GM19240 (cell line): ENCODE measurements around the gene DOCK1.
"Not testable (repeated sequence)": the region's sequence is repeated elsewhere in the genome, so short reads cannot be mapped to it uniquely, and the experiment has no call there.

Experiments used
- DNase-seq: peaks from one replicate; pipeline ENCODE4 v3.0.0; 2011; ENCODE audit warnings: low spot score; ENCODE audit not compliant: insufficient read length

The DOCK1 gene

DNA sequence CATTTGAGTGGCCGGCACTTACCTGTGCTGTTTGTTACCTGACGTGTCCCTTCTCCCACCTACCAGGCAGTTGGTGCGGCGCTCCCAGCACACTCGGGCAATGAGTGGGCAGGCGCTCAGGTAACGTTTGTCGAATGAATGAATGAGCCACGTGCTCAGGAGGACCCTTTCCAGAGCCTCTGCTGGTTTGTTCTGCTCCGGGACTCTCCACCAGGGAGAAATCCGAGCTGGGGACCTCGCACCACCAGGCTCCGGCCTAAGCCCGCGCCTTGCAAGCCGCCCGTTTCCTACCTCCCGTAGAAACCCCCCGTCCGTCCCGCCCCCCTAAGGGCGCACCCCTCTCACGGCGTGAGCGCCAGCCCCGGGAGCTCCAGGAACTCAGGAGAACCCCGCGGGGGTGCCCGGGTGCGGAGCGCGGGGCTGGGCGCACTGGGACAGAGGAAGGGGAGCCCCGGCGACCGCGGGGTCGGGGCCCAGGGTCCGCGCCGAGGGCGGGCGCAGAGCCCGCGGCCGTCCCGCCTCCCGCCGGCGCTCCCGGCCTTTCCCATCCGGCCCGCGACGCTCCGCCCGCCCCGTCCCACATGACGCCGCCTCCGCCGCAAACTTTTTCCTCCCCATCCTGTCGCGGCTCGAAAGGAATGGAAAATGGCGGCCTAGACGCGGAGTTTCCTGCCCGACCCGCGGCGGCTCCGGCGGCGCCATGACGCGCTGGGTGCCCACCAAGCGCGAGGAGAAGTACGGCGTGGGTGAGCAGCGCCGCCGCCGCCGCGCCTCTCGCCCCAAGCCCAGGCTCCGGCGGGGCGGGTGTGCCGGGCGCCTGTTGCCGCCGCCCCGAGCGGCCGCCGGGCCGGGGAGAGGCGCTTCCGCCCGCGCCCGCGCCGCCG is at the start of gene DOCK1:
Gene DOCK1 (plus strand): TSS at position 611 of the 884 bp plus-strand sequence. CDS start 90 bp downstream, at position 701.
- no peak for DNase-seq

DNA sequence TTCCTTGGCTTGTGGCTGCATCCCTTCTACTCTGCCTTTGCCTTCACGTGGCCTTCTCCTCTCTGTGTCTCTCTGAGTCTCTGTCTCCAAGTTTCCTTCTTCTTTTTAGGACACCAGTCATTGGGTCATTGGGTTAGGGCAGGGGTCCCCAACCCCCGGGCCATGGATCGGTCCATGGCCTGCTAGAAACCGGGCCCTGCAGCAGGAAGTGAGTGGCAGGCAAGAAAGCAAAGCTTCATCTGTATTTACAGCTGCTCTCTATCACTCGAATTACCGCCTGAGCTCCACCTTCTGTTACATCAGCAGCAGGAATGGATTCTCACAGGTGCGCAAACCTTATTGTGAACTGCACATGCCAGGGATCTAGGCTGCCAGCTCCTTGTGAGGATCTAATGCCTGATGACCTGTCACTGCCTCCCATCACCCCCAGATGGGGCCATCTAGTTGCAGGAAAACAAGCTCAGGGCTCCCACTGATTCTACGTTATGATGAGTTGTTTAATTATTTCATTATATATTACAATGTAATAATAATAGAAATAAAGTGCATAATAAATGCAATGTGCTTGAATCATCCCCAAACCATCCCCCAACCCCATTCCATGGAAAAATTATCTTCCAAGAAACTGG is 47.9 kb upstream of the DOCK1 start:
- no peak for DNase-seq

DNA sequence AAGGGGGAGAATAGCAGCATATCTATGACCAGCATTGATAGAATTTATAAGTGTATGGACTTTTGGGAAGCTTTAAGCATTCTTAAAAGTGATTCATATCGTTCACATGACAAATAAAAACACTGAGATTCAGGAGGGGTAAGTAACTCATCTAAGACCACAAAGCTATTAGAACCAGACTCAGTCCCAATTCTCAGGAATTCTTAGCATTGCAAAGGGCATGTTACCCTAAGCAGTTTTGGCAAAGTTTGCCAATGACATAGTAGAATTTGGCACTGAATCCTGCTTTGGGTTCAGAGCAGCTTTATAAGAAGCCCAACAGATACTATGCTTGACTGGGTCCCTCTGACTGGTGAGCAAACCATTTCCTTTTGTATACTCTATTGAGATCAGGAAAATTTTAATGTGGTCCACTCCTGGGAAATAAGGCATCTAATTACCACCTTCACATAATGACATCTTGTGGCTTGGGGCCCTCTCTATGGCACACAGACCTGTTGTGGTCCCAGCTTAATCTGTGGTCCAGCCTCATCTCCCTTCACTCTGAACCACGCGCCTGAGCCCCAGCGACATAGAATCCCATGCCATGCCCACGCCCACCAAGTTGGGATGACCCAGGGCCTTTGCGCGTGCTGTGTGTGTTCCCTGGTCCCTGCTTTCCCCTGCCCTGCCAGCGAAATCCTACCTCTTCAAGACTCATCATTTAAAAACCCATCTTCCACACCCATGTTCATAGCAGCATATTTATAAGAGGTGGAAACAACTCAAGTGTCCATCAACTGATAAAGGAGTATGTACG is 37.5 kb upstream of the DOCK1 start:
- DNase-seq, result no peak

DNA sequence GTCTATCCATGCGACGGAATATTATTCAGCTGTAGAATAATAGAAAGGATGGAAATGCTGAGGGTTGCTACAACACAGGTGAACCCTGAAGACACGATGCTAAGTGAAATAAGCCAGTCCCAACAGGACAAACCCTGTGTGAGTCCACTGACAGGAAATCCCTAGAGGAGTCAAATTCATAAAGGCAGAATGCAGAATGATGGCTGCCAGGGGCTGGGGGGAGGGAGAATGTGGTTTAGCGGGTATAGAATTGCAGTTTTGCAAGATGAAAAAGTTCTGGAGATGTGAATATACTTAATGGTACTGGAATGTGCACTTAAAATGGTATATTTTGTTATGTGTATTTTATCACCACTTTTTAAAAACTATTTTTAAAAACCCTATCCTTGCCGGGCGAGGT is 36.9 kb upstream of the DOCK1 start:
- no peak for DNase-seq

DNA sequence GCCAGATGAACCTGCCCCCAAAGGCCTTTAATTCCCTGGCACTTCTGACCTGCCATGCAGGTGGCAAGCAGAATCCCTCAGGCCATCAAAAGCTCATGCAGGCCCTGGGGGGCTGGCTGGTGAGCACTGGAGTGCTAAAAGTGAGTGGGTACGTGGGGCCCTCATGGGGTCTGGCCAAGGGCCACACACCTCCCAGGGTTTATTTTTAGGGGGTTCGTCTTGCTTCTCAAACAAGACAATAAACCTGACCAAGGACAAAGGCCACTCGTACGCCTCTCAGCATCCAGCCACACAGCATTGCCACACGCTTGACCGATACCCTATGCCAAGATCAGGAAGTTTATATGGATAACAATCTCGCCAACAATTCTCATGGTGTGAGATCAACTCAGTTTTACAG is 33.1 kb upstream of the DOCK1 start:
- DNase-seq, result no peak

DNA sequence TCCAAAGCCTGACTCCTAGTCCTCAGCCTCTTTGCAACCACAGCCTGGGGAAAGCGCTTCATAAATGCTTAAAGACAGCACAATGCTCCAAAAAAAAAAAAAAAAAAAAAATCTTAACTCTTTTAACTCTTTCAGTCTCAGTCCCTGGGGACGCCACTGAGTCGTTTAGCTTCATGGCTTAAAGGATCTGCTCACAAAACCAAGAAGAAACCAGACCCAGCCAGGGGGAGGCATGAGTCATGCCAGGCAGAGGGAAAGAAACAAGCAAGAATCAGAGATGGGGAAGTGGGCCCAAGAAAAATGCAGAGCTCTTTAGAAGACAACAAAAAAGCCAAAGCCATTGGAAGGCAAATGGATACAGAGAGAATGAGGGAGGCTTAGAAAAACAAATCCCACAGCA is 32.5 kb upstream of the DOCK1 start:
- DNase-seq, result no peak

DNA sequence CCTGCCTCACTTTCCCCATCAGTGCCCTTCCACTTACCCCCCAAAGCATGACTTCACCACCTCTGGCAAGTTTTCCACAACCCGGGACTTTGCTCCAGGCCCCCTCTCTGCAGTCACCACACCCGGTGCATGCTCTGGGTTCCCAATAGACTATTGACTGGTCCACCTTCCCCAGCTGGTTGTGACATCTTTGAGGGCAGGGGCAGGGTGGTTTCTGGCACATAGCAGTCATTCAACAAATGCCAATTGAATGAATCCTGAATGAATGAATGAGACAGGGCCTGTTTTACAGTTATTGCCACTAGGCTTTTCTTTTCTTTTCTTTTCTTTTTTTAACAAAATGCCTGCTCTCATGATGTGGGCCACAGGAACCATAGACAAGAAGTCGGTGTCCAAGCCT is 28.8 kb upstream of the DOCK1 start:
- DNase-seq, result no peak

DNA sequence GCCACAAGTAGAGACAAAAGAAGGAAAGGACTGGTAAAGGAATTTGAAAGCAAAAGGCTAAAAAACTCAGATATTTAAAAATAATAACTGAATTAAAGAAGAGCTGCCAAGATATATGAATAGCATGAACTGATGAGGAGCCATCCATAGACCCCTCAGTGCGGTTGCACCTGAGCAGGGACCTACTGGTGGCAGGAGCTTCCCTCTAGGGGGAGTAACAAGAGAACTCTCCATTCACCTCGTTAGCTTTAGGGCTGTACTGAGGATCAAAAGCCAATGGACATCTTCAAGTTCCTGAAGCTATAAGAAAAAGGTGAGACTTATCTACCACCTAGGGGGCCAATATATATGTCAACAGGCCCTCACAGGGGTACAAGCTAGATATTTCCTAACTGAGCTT is 27.8 kb upstream of the DOCK1 start:
- DNase-seq, result no peak

DNA sequence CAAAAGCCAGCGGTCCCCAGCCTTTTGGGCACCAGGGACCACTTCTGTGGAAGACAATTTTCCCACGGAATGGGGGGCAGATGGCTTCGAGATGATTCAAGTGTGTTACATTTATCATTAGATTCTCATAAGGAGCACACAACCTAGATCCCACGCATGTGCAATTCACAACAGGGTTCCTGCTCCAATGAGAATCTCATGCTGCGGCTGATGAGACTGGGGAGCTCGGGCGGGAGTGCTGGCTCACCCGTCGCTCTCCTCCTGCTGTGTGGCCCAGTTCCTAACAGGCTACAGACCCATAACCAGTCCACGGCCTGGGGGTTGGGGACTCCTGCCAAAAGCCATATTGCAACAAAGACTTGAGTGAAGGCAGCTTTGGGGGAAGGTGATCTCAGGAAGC is 26.6 kb upstream of the DOCK1 start:
- no peak for DNase-seq

DNA sequence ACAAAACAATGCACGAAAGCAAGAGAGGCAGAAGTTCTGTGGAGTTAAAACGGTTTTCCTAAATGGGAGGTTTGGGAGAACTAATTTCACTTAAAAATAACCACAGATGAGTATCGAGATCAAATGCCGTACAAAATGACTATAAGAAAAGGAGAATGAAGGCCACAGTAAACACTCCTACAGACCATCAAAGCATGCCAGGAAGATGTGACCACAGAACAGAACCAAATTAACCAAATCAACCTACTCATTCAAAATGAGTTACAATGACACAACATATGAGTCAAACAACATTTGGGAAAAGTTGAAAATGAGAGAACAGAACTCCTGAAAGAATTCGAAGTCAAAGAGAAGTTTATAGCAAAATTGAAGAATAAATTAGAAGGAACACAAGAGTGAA is 24.3 kb upstream of the DOCK1 start:
- no peak for DNase-seq

DNA sequence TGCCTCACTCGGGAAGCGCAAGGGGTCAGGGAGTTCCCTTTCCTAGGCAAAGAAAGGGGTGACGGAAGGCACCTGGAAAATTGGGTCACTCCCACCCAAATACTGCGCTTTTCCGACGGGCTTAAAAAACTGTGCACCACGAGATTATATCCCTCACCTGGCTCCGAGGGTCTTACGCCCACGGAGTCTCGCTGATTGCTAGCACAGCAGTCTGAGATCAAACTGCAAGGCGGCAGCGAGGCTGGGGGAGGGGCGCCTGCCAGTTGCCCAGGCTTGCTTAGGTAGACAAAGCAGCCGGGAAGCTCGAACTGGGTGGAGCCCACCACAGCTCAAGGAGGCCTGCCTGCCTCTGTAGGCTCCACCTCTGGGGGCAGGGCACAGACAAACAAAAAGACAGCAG is 23.2 kb upstream of the DOCK1 start:
- DNase-seq, result not testable (repeated sequence)

DNA sequence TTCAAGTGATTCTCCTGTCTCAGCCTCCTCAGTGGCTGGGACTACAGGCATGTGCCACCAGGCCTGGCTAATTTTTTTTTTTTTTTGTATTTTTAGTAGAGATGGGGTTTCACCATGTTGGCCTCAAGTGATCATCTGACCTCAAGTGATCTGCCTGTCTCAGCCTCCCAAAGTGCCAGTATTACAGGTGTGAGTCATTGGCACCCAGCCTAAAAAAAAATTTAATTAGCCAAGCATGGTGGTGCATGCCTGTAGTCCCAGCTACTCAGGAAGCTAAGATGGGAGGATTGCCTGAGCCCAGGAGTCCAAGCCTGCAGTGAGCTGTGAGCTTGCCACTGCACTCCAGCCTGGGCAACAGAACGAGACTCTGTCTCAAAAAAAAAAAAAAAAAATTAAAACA is 16.8 kb upstream of the DOCK1 start:
- not testable (repeated sequence) for DNase-seq

DNA sequence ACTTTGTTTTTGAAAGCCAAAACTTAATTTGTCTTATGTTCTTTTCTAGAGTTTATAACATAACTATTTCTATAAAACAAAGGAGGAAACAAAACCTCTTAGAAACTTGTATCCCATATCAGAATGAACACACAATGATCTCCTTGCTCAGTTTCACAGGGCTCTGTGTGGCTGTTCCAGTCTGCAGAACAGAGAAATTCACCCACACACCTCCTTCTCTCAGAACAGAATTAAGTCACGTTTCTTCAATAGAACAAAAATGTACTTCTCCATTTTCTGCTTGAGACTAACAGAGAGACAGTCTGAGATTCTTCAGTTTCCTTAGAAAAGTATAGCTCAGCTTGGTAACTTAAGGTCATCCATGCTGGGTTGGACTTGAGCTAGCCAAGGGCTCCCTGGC is 15.8 kb upstream of the DOCK1 start:
- DNase-seq, result no peak

DNA sequence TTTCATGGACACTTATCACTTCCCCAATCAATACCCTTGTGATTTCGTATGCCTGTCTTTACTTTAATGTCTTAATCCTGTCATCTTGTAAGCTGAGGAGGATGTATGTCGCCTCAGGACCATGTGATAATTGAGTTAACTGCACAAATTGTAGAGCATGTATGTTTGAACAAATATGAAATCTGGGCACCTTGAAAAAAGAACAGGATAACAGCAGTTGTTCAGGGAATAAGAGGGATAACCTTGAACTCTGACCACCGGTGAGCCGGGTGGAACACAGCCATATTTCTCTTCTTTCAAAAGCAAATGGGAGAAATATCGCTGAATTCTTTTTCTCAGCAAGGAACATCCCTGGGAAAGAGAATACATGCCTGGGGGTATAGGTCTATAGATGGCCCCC is 14.4 kb upstream of the DOCK1 start:
- DNase-seq, result not testable (repeated sequence)

DNA sequence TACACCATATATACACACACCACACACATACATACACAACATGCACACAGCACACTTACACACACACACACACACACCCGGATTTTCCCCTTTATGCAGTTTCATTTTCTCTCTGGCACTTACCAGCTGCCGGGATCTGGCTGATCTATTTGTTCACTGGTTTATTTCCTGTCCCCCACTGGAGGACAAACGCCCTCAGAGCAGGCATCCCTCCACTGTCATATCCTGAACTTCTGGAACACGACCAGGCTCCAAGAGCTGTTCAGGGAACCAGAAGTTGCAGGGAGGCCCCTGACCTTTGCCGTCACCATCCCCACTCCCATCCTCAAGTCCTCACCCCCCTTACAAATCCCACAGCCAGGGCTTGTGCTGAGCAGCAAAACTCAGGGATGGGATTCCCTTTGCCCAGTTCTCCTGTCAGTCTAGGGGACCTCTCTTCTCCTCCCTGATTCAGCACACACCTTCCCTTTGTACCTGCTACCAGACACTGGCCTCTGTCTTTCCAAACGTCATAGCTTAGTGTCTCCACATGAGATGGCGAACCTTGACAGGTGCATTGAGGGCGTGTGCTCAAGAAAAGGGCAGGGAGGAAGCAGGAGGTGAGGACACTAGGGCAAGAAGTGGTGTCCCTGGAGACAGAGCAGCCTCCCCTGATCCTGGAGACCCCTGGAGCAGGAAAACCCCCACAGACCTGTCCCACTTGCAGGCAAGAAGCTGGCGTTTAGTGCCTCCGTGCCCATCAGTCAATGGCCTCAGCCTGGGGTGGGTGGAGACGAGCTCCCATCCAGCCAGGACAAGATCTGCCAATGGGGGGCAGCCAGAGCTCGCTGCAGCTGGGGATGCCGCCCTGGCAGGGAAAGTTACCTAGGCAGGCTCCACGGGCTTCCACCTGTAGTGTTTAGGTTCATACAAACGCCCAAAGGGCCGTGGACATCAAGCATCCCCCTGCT is 12.7 kb upstream of the DOCK1 start:
- DNase-seq, result no peak

DNA sequence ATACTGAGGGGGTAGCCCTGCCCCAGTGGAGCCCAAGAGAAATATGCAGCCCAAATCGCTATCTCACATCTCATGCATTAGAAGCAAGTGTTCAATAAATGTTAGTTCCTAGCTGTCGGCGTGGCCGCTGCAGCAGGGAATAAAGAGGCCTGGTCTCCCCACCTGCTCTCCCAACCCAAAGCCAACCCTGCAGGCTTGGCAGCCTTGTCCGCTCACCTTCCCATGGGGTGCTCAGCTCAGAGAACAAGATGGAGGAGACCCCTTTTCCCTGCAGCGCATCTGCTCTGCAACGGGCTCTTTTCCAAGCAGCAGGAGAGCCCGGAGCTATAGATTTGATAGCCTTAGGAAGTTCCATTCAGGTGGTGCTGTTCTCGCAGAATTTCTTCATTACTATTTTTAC is 12.0 kb upstream of the DOCK1 start:
- no peak for DNase-seq

DNA sequence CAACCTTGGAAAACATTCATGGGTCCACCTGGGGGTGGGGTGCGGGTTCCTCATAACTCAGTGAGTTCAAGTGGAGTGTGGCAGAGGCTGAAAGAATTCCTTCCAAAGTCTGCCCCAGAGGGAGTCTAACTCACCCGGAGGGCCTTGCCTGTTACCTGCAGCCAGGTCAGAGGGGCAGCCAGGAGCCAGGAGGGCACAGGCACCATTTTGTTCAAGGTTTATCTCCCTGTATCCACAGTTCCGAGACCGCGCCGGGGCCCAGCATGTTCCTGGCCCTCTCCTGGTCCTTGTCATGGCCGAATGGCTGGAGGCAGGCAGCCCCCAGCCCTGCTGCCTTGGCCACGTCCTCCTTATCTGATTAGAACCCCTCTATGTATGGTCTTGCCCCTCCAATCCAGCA is 11.4 kb upstream of the DOCK1 start:
- no peak for DNase-seq

DNA sequence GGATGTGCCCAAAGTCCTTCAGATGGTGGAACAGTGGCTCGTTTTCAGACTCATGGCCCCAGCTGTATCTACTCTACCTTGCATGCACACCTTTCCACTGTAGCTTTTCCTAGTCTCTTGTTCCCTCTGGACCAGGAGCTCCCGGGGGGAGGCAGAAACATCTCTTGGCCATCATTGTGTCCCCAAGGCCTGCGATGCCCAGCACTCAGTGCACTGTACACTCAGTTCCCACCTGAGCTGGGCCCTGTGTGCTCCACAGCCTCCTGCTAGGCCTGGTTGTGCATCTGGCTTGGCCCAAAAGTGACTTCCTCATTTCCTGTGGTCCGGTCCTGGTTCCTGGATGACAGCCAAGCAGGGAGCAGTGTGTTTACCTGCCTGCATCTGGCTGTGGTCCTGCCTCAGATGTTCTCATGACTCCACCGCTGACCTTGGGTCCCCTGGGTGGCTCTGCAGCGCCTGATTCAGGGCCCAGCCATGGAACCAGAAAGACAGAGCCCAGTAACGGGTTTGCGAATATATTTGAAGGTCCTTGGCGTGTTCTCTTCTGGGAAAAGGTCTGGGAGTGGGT is 9.9 kb upstream of the DOCK1 start:
- no peak for DNase-seq

DNA sequence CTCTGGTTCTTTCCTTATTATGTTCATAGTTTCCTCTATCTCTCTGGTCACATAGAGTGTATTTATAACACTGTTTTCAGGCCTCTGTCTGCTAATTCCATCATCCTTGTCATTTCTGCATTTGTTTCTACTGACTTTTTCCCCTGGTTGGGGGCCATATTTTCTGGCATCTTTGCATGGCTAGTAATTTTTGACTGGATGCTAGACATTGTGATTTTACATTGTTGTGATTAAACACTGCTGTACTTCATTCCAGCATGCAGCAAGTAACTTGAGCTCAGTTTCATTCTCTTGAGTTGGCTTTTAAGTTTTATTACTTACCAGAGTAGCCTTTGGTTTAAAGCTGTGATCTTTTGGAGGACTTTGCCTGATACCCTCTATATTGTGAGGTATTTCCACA is 6.8 kb upstream of the DOCK1 start:
- DNase-seq, result no peak

DNA sequence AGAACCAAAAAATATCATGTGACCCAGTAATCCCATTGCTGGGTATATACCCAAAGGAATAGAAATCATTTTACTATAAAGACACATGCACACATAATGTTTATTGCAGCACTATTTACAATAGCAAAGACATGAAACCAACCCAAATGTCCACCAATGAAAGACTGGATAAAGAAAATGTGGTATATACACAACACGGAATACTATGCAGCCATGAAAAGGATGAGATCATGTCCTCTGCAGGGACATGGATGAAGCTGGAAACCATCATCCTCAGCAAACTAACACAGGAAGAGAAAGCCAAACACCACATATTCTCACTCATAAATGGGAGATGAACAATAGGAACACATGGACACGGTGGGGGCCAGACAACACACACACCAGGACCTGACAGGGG is 5.7 kb upstream of the DOCK1 start:
- DNase-seq, result not testable (repeated sequence)

DNA sequence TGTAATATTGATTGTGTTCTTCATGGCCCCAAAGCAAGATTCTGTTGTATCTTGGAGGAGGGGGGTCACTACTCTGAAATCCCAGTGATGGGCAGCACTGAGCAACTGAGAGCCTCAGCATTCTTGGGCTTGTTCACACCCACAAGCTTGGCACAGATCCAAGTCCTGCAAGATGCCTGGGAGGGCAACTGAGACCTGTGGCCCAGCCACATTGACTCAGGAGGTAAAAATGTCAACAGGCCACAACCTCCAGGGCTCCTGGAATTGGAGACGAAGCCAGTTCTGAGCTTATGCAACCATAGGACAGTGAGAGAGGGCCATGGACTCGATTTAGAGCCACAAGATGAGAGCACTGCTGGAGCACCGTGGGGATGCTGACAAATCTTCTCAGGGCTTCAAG is 3.1 kb upstream of the DOCK1 start:
- DNase-seq, result no peak
